ENCODE results near the gene REG1B.

DNA sequence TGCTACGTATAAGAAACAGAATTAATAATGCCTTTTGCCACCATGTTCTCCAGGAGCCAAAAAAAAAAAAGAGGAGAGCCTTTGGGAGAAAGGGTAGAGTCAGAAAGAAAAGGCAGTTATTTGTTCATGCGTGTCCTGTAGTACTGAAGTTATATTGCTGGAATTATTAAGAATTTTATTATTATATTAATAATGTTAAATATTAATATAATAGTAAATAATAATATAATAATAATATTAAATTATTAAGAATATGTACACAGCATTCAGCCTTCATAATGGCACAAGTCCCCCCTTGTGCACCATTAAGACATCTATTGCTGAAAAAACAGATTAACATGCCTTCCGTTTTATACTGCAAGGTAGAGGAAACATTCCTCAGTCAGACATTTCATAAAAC is 40.6 kb upstream of the REG1B start:
- TF ChIP-seq SUZ12 (IDR thresholded peaks at IDR 0.05): no peak
- no peak for TF ChIP-seq ELF4 (IDR thresholded peaks at IDR 0.05)
- no peak for TF ChIP-seq FOXM1 (IDR thresholded peaks at IDR 0.05; ENCODE audit: borderline replicate concordance)
- no peak for TF ChIP-seq L3MBTL2 (conservative IDR thresholded peaks at IDR 0.05)
- TF ChIP-seq NFRKB (IDR thresholded peaks at IDR 0.05): no peak
- TF ChIP-seq ZNF384 (IDR thresholded peaks at IDR 0.05): no peak
- no peak for TF ChIP-seq TARDBP (IDR thresholded peaks at IDR 0.05)
- no peak for TF ChIP-seq BHLHE40 (IDR thresholded peaks at IDR 0.05; ENCODE audit: borderline replicate concordance)
- TF ChIP-seq SP1 (IDR thresholded peaks at IDR 0.05): no peak
- TF ChIP-seq, protein P1, sequence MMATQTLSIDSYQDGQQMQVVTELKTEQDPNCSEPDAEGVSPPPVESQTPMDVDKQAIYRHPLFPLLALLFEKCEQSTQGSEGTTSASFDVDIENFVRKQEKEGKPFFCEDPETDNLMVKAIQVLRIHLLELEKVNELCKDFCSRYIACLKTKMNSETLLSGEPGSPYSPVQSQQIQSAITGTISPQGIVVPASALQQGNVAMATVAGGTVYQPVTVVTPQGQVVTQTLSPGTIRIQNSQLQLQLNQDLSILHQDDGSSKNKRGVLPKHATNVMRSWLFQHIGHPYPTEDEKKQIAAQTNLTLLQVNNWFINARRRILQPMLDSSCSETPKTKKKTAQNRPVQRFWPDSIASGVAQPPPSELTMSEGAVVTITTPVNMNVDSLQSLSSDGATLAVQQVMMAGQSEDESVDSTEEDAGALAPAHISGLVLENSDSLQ (IDR thresholded peaks at IDR 0.05): no peak
- TF ChIP-seq FOXA1 (IDR thresholded peaks at IDR 0.05): no peak
- TF ChIP-seq HDGF (IDR thresholded peaks at IDR 0.05; ENCODE audit: borderline replicate concordance): no peak
- no peak for TF ChIP-seq FOXK2 (IDR thresholded peaks at IDR 0.05)
- no peak for TF ChIP-seq ARNT (IDR thresholded peaks at IDR 0.05)

Data from HEK293T (cell line).